Natural killer cell (primary cell): ENCODE data around the gene MDFIC2. TPM values are rescaled to one million over a fixed set of nuclear protein-coding genes. Genes with fewer than 3 reads are reported as not detected.
"Not testable (repeated sequence)": the region's sequence is repeated elsewhere in the genome, so short reads cannot be mapped to it uniquely, and the experiment has no call there.

Experiments
- ATAC-seq, 3 donors: fragments of 150-1000 bp in 2 of 3; fragments of 200-7000 bp in 1 of 3; cut with Tn5 transposase; 1 replicate in 1 of 3; 2 replicates in 2 of 3; pipeline ENCODE4 v1.10.0; 2021; ENCODE audit warnings: mild to moderate bottlenecking in 2 of 3, moderate library complexity in 2 of 3
- DNase-seq, 2 donors: peaks; one replicate each; pipeline versions ENCODE4 v3.0.0 to v3.0.0-alpha.2; 2013 to 2021; ENCODE audit warnings: mixed read lengths in 1 of 2
- H3K27ac ChIP-seq: one replicate; pipeline ENCODE4 v1.5.1; 2013; ENCODE audit warnings: mild to moderate bottlenecking, low read length
- H3K27me3 ChIP-seq: one replicate; pipeline ENCODE4 v1.6.1; 2013; ENCODE audit warnings: low read length; ENCODE audit not compliant: control insufficient read depth, insufficient read depth
- H3K36me3 ChIP-seq: one replicate; pipeline ENCODE4 v1.6.1; 2013; ENCODE audit warnings: low read length; ENCODE audit not compliant: control insufficient read depth, insufficient read depth
- H3K4me1 ChIP-seq: one replicate; pipeline ENCODE4 v1.6.1; 2013; ENCODE audit warnings: low read length; ENCODE audit not compliant: control insufficient read depth, insufficient read depth
- H3K4me3 ChIP-seq: one replicate; pipeline ENCODE4 v1.5.1; 2013; ENCODE audit warnings: low read length
- H3K9me3 ChIP-seq: one replicate; pipeline ENCODE4 v1.6.1; 2013; ENCODE audit warnings: low read length; ENCODE audit not compliant: control insufficient read depth, insufficient read depth
- H3K27ac Mint-ChIP-seq, 2 donors: one replicate each; pipeline ENCODE4 v1.8.0; 2022; ENCODE audit warnings: mild to moderate bottlenecking in 2 of 2, mixed read lengths in 2 of 2, moderate library complexity in 1 of 2
- H3K27me3 Mint-ChIP-seq, 2 donors: one replicate each; pipeline ENCODE4 v1.8.0; 2022; ENCODE audit warnings: low read depth in 2 of 2, mixed read lengths in 2 of 2
- H3K36me3 Mint-ChIP-seq: one replicate; pipeline ENCODE4 v1.8.0; 2022; ENCODE audit warnings: mixed read lengths
- H3K4me1 Mint-ChIP-seq, 2 donors: one replicate each; pipeline ENCODE4 v1.8.0; 2022; ENCODE audit warnings: mixed read lengths in 2 of 2
- H3K4me3 Mint-ChIP-seq: one replicate; pipeline ENCODE4 v1.8.0; 2022; ENCODE audit warnings: mild to moderate bottlenecking, moderate library complexity, mixed read lengths
- H3K9me3 Mint-ChIP-seq, 2 donors: one replicate each; pipeline ENCODE4 v1.8.0; 2022; ENCODE audit warnings: mixed read lengths in 2 of 2
- WGBS: methylation state at CpG from one replicate; pipeline ENCODE4 v1.1.7; 2013; ENCODE audit warnings: missing lambda C conversion rate; ENCODE audit not compliant: insufficient coverage; 5-methylcytosine and 5-hydroxymethylcytosine counted together
- intact Hi-C: fragments of 100-400 bp; cut with micrococcal nuclease; formaldehyde crosslinking; loops from one replicate; pipeline ENCODE4 v1.14.2; 2022
- total RNA-seq, 4 donors: library from RNA; stranded (reverse); fragments of 120-200 nt in 1 of 4; gene quantifications; one replicate each; pipeline versions ENCODE4 v1.2.3 to v1.2.4, GENCODE V29; 2013 to 2022
- TF ChIP-seq, protein P1 (sequence below): fragments of 200-600 bp; IDR thresholded peaks from one replicate; pipeline ENCODE4 v1.8.0; 2022; ENCODE audit warnings: antibody characterized with exemption

Gene MDFIC2
- total RNA-seq, 3 donors from 2014 or later (not counting 1 experiment from before 2014, with no cell fraction given), result not detected

DNA sequence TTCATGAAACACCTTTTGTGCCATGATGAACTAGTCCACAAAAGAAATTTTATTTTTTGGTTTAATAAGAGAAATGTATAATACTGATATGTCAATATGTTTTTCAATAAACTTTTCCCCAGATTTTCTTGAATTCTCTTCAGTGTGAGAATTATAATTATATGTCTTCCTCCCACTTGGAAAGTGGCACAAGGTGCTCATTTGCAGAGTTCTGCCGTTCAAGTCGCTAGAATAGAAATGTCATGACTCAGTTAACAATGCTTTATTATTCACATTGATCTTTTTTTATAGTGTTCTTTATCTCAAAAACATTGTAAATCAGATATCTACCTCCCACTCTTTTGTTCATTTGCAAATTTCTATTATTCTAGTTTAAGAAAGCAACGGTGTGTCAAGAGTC, 87.3 kb downstream of the MDFIC2 start:
- Mint-ChIP-seq H3K27me3 (no peaks in the 10 kb centered on the region), H3K36me3 (no peaks in the 10 kb centered on the region), H3K4me3 (no peak overlapping the region), H3K9me3 (peaks cover 6 to 8% of the 10 kb centered on the region in 2 donors), H3K4me1 (no peaks in the 10 kb centered on the region), H3K27ac (no peak overlapping the region)
- 92% methylated on average over 2 of the region's 3 CpGs for WGBS
- no peak overlapping the region for H3K27ac ChIP-seq
- H3K4me3 ChIP-seq, result no peak overlapping the region
- ATAC-seq (no peak), DNase-seq (no peak)
- no peaks in the 10 kb centered on the region for H3K9me3 ChIP-seq
- no peaks in the 10 kb centered on the region for H3K4me1 ChIP-seq
- TF ChIP-seq, protein P1, sequence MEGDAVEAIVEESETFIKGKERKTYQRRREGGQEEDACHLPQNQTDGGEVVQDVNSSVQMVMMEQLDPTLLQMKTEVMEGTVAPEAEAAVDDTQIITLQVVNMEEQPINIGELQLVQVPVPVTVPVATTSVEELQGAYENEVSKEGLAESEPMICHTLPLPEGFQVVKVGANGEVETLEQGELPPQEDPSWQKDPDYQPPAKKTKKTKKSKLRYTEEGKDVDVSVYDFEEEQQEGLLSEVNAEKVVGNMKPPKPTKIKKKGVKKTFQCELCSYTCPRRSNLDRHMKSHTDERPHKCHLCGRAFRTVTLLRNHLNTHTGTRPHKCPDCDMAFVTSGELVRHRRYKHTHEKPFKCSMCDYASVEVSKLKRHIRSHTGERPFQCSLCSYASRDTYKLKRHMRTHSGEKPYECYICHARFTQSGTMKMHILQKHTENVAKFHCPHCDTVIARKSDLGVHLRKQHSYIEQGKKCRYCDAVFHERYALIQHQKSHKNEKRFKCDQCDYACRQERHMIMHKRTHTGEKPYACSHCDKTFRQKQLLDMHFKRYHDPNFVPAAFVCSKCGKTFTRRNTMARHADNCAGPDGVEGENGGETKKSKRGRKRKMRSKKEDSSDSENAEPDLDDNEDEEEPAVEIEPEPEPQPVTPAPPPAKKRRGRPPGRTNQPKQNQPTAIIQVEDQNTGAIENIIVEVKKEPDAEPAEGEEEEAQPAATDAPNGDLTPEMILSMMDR, result no peak
- intact Hi-C loops, result no loop called here
- no peaks in the 10 kb centered on the region for H3K27me3 ChIP-seq
- no peaks in the 10 kb centered on the region for H3K36me3 ChIP-seq

DNA sequence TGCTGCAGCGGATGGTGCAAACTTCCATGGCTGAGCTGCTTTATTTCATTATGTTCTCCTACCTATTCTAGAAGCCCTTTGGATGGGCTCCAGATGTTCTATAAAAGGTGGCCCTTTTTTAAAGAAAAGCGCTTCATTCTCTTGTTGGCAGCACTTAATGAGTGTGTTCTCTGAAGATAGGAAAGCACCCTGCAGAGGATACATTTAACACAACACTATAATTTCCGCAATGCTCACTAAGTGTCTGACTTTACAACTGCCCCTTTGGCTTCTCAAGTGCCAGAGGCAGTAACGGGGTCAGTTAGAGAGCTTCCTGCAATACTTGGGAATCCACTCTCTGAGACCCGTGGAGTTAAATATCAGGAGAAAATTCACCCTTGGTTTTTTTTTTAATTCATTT, 88.1 kb downstream of the MDFIC2 start:
- H3K36me3 Mint-ChIP-seq, result no peaks in the 10 kb centered on the region
- H3K4me1 Mint-ChIP-seq, result no peaks in the 10 kb centered on the region
- no peaks in the 10 kb centered on the region for H3K4me1 ChIP-seq
- no peaks in the 10 kb centered on the region for H3K27me3 ChIP-seq
- no peak overlapping the region for H3K27ac ChIP-seq
- ATAC-seq, result no peak
- H3K9me3 Mint-ChIP-seq, result peaks cover 6 to 10% of the 10 kb centered on the region in 2 donors
- TF ChIP-seq, protein P1, result no peak
- WGBS, result 74% methylated on average over 5 of the region's 5 CpGs
- H3K27ac Mint-ChIP-seq, result no peak overlapping the region
- intact Hi-C loops, result no loop called here
- H3K27me3 Mint-ChIP-seq, result no peaks in the 10 kb centered on the region
- DNase-seq, result no peak
- H3K4me3 ChIP-seq, result no peak overlapping the region
- H3K9me3 ChIP-seq, result no peaks in the 10 kb centered on the region
- no peaks in the 10 kb centered on the region for H3K36me3 ChIP-seq
- no peak overlapping the region for H3K4me3 Mint-ChIP-seq

DNA sequence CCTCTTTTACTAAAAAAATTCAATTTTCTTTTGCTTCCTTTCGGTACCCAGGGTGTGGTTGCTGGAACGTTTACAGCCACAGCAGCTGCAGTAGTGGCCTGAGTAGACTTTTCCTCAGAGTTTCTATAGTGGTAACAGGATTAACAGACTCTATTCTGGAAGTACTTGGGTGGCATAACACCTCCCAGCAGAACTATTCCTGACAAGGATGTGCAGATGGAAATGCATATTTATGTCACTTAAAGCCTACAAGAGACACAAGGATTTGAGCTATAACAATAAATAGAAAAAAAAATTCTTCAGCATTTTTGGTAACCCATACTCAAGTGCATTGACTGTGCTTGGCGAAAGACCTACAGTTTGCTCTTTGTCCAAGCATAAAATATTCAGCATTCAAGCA, 94.0 kb downstream of the MDFIC2 start:
- 76% methylated on average over 2 of the region's 3 CpGs for WGBS
- Histone ChIP-seq H3K9me3 (no peaks in the 10 kb centered on the region), H3K27me3 (no peaks in the 10 kb centered on the region), H3K4me3 (no peak overlapping the region), H3K27ac (no peak overlapping the region), H3K36me3 (no peaks in the 10 kb centered on the region), H3K4me1 (no peaks in the 10 kb centered on the region)
- intact Hi-C loops, result no loop called here
- TF ChIP-seq, protein P1, result no peak
- no peak for ATAC-seq
- peaks cover 0 to 7% of the 10 kb centered on the region in 2 donors for H3K9me3 Mint-ChIP-seq
- H3K4me1 Mint-ChIP-seq, result no peaks in the 10 kb centered on the region
- DNase-seq, result no peak
- H3K4me3 Mint-ChIP-seq, result no peak overlapping the region
- H3K27ac Mint-ChIP-seq, result no peak overlapping the region
- H3K27me3 Mint-ChIP-seq, result no peaks in the 10 kb centered on the region
- no peaks in the 10 kb centered on the region for H3K36me3 Mint-ChIP-seq

DNA sequence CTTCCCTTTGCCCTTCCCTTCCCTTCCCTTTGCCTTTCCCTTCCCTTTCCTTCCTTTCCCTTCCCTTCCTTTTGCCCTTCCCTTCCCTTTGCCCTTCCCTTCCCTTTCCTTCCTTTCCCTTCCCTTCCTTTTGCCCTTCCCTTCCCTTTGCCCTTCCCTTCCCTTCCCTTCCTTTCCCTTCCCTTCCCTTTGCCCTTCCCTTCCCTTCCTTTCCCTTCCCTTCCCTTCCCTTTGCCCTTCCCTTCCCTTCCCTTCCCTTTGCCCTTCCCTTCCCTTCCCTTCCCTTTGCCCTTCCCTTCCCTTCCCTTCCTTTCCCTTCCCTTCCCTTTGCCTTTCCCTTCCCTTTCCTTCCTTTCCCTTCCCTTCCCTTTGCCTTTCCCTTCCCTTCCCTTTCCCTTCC, 101.2 kb downstream of the MDFIC2 start:
- DNase-seq, H3K36me3 Mint-ChIP-seq, H3K9me3 ChIP-seq, H3K27ac ChIP-seq, H3K4me1 Mint-ChIP-seq, H3K4me1 ChIP-seq, H3K36me3 ChIP-seq, H3K4me3 ChIP-seq, H3K4me3 Mint-ChIP-seq, intact Hi-C loops, H3K9me3 Mint-ChIP-seq, H3K27me3 Mint-ChIP-seq, ATAC-seq, H3K27ac Mint-ChIP-seq, H3K27me3 ChIP-seq: not testable (repeated sequence)
